Measurements from ENCODE around the gene CCDC187.

CCDC187 gene

DNA sequence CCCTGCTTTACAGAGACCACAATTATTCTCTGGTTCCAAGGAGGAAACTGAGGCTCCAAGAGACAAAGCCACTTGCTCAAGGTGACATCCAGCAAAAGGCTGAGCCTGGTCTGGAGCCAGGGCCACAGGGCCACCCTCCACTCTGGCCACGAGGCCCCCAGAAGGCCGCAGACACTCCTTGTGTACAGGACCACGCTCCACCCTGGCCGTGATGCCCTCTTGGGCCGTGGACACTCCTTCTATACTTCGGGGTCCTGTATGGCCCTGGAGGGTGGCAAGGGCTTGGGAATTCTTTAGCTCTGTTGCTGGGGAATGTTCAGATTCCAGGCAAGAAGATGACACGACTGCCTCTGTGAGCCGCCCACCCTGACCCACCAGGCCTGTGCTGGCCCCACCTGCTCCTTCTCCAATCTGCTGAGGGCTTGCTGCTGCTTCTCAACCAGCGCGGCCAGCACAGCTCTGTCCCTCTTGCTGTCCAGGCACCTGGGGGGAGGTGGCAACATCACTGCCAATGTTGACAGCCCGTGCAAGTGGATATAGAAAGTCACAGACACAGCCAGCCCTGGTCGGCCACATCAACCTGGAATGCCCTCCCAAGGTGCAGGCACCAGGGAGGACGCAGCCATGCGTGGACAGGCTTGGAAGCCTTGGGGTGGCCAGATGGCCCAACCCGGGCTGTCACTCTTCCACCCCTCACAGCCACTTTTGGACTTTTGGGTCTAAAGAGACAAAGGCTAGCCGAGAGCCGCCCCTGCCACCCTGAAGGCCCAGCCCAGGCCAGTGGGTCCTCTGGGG, 38.1 kb downstream of the CCDC187 start:
- no peak for DNase-seq

GRCh38 chr9:136264441-136265405, 39.2 kb downstream of the CCDC187 start:
- no peak for DNase-seq

GRCh38 chr9:136264031-136264430, 39.9 kb downstream of the CCDC187 start:
- DNase-seq = no peak

DNA sequence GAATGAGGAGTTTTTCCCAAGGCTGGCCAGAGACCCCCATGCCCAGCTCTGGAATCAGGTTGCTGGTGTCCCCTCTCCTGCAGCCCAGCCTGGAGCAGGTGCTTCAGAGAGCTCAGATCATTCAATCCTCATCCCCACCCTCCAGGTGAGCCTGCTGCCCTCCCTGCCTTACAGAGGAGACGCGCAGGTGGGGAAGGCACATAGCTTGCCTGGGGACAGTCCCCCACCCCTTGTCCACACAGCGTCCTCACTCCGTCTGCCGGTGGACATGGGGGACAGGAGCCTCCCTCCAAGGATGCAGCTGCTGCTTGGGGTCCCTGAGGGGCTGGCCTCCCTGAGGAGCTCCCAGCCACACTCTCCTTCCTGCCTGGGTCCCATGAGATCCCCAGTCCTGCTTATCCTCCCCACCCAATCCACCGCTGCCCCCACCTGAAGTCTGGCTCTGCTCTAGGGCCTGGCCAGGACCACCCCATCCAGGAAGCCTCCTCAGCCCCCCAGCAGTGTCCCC, 41.2 kb downstream of the CCDC187 start:
- DNase-seq = no peak

DNA sequence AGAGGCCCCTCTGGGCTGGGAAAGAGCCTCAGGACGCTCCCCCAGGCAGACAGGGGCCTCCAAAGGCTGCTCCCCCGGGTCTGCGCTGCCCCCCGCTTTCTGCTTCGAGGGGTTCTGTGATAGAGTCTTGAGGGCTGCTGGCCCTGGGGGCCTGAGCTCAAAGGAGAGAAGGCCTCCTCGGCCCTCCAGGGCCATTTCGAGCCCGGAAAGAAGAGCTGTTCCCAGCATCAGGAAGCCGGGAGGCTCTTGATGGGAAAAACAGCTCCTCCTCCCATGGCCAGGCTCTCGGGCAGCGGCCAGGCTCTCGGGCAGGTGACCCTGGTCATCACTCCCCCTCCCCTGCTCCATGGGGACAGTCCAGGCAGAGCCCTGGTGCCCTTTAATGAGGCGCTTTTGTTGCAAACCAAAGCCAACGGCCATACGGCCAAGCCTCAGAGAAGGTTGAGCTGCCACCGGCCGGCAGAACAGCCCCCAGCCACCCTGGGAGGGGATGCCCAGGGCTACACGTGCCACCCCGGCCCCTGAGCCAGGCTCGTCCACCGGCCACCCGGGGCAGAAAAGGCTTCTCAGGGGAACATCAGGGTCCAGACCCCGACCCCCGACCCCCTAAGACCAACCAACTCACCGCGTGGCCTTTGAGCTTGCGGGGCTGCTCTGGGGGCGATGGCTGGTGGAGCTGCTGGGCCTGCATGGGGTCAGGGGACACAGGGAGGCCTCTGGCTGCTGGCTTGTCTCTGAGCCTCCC, 42.0 kb downstream of the CCDC187 start:
- DNase-seq = no peak

GRCh38 chr9:136260936-136261472, 42.9 kb downstream of the CCDC187 start:
- no peak for DNase-seq

GRCh38 chr9:136260521-136260920, 43.4 kb downstream of the CCDC187 start:
- no peak for DNase-seq

GRCh38 chr9:136259836-136260235, 44.1 kb downstream of the CCDC187 start:
- no peak for DNase-seq

GRCh38 chr9:136259517-136259813, 44.4 kb downstream of the CCDC187 start:
- DNase-seq = no peak

- no peak for DNase-seq
Measured at GRCh38 chr9:136258786-136259516, 44.9 kb downstream of the CCDC187 start.

DNA sequence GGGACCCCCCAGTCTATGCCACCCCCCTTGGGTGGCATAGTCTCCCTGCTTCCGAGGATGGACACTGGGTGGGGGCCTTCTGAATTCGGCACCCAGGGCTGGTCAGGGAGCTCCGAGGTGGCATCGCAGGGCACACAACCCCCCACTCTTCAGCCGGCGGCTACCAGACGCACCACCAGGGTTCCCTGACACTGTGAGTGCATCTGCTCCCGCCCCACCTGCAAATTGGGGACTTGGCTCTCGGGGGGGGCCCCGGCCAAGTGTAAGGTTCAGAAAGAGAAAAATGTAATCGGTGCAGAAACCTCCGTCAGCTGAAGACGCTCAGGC, 45.6 kb downstream of the CCDC187 start:
- DNase-seq = no peak

GRCh38 chr9:136257381-136258298, 46.3 kb downstream of the CCDC187 start:
- no peak for DNase-seq

- DNase-seq = peak; percentile 47
Measured at GRCh38 chr9:136255896-136256890, 47.7 kb downstream of the CCDC187 start.

GRCh38 chr9:136255166-136255538, 48.7 kb downstream of the CCDC187 start:
- no peak for DNase-seq

DNA sequence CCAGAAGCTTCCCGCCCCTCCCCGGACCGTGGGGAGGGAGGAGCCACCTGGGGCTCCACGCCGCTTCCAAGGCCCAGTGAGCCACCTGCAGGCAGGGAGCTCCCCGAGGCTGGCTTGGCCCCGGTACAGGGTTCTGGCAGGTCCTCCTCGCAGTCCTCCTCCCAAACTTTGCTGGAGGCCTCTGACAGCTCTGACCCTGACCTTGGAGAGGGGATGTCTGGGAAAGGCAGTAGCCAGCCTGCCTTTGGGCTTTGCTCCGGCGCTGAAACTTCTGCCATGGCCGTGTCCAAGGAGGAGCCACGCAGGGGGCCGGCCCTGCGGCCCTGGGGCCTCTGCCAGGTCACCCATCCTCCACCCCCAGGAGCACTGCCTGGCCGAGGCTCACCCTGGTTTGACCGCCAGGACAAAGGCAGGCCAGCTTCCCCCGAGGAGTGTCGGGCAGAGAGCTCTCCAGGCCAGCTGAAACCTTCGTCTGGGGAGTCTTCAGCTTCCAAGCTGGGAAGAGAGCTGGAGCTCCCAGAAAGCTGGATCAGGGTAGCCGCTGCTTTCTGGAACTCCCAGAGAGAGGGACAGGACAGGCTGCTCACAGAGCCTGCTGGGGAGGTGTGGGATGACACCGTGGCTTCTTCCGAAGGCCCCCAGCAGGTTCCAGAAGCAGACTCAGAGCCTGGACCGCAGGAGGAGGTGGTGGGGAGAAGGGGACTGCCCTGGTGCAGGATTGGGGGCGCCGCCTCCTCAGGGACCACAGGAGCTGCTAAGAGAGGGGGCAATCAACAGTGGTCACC, 49.3 kb downstream of the CCDC187 start:
- DNase-seq = no peak

- DNase-seq = no peak
Measured at GRCh38 chr9:136253246-136254130, 50.4 kb downstream of the CCDC187 start.

DNA sequence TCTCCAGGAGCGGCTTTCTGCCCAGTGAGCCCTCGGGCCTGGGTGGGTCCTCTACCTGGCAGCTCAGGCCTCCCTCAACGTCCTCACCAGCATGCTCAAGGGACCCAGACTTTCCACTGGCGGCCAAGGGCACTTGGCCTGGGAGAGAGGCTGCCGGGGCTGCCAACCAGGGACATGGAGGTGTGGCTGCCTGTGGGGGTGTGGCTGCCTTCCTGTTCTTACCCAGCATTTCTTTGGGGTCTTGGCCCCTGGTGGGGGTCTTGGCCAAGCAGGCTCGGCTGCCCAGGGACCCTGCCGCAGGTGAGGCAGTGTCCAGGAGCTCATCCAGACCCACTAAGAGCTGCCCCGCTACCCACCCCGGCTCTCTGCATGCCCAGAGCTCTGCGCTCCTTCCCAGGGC, 51.0 kb downstream of the CCDC187 start:
- DNase-seq = no peak

- DNase-seq = no peak
Measured at GRCh38 chr9:136252281-136252680, 51.6 kb downstream of the CCDC187 start.
